ENCODE data around the gene VRK1.

DNA sequence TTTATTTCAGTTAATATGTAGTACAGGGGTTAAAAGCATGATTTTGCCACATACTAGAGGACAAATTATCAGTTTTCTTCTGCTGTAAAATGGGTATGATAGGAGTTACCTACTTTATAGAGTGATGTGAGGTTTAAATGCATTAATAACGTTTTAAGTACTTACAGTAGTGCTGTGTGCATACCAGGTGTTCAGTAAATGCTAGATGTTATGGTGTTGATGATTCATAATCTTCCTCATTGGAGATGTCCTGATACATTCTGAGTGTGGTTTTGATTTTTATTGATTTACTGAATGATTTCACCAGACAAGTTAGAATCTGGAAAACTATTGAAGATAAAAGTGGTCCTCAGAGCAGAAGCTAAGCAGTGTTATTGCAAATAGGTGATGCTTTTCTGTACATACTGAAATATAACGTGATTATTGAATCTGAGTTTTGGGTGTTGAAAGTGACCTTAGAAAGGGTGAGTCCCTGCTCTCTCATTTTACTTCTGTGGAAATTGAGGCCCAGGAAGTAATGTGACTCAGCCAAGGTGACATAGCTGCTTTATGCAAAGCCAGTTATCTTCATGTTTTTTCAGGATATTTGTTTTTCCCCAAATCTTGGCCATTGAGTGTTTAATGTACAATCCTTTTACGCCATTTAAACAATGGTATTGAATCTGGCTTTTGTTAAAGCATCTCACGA lies 54.7 kb downstream of the VRK1 start:
- TF ChIP-seq CTCF (conservative IDR thresholded peaks at IDR 0.05; ENCODE audit: low read depth, low read length) (no peak), EZH2 (IDR thresholded peaks at IDR 0.05; ENCODE audit: borderline replicate concordance, low read depth, low read length, poor library complexity, severe bottlenecking) (no peak)

Measured in A673 (cell line).